Thoracic aorta (tissue), 2 donors: Measurements from ENCODE around the gene NPTN. TPM values are rescaled to one million over a fixed set of nuclear protein-coding genes. Genes with fewer than 3 reads are reported as not detected.

Experiments
- ATAC-seq: fragments of 150-250 bp; one replicate; pipeline ENCODE4 v1.8.0; 2017; ENCODE audit warnings: low read depth; ENCODE audit not compliant: insufficient number of reproducible peaks, low FRiP score
- DNase-seq: peaks from one replicate; pipeline ENCODE4 v3.0.0-alpha.2; 2020; ENCODE audit warnings: low spot score
- H3K27ac ChIP-seq, 2 donors: fragments of 200-600 bp; sonication (generic); 1 replicate in 1 of 2; 2 replicates in 1 of 2; pipeline ENCODE4 v1.5.1; 2016; ENCODE audit warnings: mild to moderate bottlenecking in 2 of 2, moderate library complexity in 2 of 2
- H3K27me3 ChIP-seq: fragments of 200-600 bp; sonication (generic); replicated peaks from 2 replicates; pipeline ENCODE4 v1.6.0; 2016; ENCODE audit warnings: mild to moderate bottlenecking; ENCODE audit not compliant: insufficient read depth
- H3K36me3 ChIP-seq: fragments of 200-600 bp; sonication (generic); one replicate; pipeline ENCODE4 v1.5.1; 2016
- H3K4me1 ChIP-seq, 2 donors: fragments of 200-600 bp; sonication (generic); 1 replicate in 1 of 2; 2 replicates in 1 of 2; pipeline versions ENCODE4 v1.5.1 to v1.6.0; 2016; ENCODE audit warnings: low read depth in 2 of 2, mild to moderate bottlenecking in 1 of 2; ENCODE audit not compliant: control insufficient read depth in 1 of 2
- H3K4me3 ChIP-seq: fragments of 200-600 bp; sonication (generic); 2 replicates; pipeline ENCODE4 v1.5.1; 2016; ENCODE audit warnings: mild to moderate bottlenecking
- H3K9me3 ChIP-seq: fragments of 200-600 bp; sonication (generic); 2 replicates; pipeline ENCODE4 v1.5.1; 2016
- CTCF ChIP-seq: fragments of 200-600 bp; sonication (generic); IDR thresholded peaks from one replicate; pipeline ENCODE4 v1.5.1; 2019; ENCODE audit warnings: antibody characterized with exemption
- total RNA-seq, 2 donors: library from RNA; depleted of rRNA; stranded (reverse); fragments of >200 nt; gene quantifications; one replicate each; pipeline versions ENCODE4 v1.1.0 to v1.2.3, GENCODE V29; 2016

NPTN gene
- total RNA-seq, 2 donors from 2014 or later = 247 to 250 TPM

- H3K27ac ChIP-seq = peak overlapping the region; percentile 64 to 74
- no peak for DNase-seq
Measured at GRCh38 chr15:73598530-73599160, 34.5 kb downstream of the NPTN start.

GRCh38 chr15:73597036-73597638 lies 36.1 kb downstream of the NPTN start:
- no peak for TF ChIP-seq CTCF
- ATAC-seq = no peak
- Histone ChIP-seq H3K4me3 (no peak overlapping the region), H3K27me3 (no peaks in the 10 kb centered on the region), H3K4me1 (peaks cover 69 to 91% of the 10 kb centered on the region in 2 donors), H3K9me3 (no peaks in the 10 kb centered on the region), H3K27ac (peak overlapping the region; percentile 64 to 74), H3K36me3 (no peaks in the 10 kb centered on the region)
- no peak for DNase-seq

More at GRCh38 chr15:73598530-73599160, 34.5 kb downstream of the NPTN start:
- Histone ChIP-seq H3K9me3 (no peaks in the 10 kb centered on the region), H3K27me3 (no peaks in the 10 kb centered on the region), H3K4me1 (peaks cover 77 to 100% of the 10 kb centered on the region in 2 donors), H3K4me3 (no peak overlapping the region), H3K36me3 (no peaks in the 10 kb centered on the region)
- ATAC-seq = peak; percentile 25
- no peak for TF ChIP-seq CTCF

- no peak for DNase-seq
- no peak for TF ChIP-seq CTCF
- H3K27me3 ChIP-seq = no peaks in the 10 kb centered on the region
- H3K4me1 ChIP-seq = peaks cover 60 to 82% of the 10 kb centered on the region in 2 donors
- no peaks in the 10 kb centered on the region for H3K9me3 ChIP-seq
- peak overlapping the region; percentile 30 to 74 for H3K27ac ChIP-seq
- no peak for ATAC-seq
- H3K36me3 ChIP-seq = peaks cover 2% of the 10 kb centered on the region
- peak overlapping the region; percentile 6 for H3K4me3 ChIP-seq
Measured at GRCh38 chr15:73596174-73596573, 37.0 kb downstream of the NPTN start.

GRCh38 chr15:73594109-73594508 lies 39.1 kb downstream of the NPTN start:
- peaks cover 12% of the 10 kb centered on the region for H3K36me3 ChIP-seq
- no peaks in the 10 kb centered on the region for H3K9me3 ChIP-seq
- no peak overlapping the region for H3K27ac ChIP-seq
- no peaks in the 10 kb centered on the region for H3K27me3 ChIP-seq
- no peak for ATAC-seq
- DNase-seq = no peak
- TF ChIP-seq CTCF = no peak
- H3K4me1 ChIP-seq = peaks cover 45 to 61% of the 10 kb centered on the region in 2 donors
- no peak overlapping the region for H3K4me3 ChIP-seq

GRCh38 chr15:73593304-73594074 lies 39.7 kb downstream of the NPTN start:
- DNase-seq = no peak
- peaks cover 18% of the 10 kb centered on the region for H3K36me3 ChIP-seq
- no peak for TF ChIP-seq CTCF
- H3K4me3 ChIP-seq = no peak overlapping the region
- H3K9me3 ChIP-seq = no peaks in the 10 kb centered on the region
- H3K27me3 ChIP-seq = no peaks in the 10 kb centered on the region
- ATAC-seq = no peak
- H3K4me1 ChIP-seq = peaks cover 42 to 55% of the 10 kb centered on the region in 2 donors
- no peak overlapping the region for H3K27ac ChIP-seq
